HEK293T (cell line): Measurements from ENCODE around the gene APBB2.

Experiments
- CTCF ChIA-PET: fragments of 350-600 bp; formaldehyde crosslinking; extraction: SDS; loops from one replicate; lab custom pipeline; 2021; ENCODE audit warnings: antibody characterized with exemption, inconsistent platforms; lab: Yijun Ruan, JAX
- POLR2A ChIA-PET: fragments of 350-600 bp; formaldehyde crosslinking; extraction: SDS; loops from one replicate; lab custom pipeline; 2020; ENCODE audit warnings: antibody characterized with exemption, inconsistent platforms; lab: Yijun Ruan, JAX
- DNase-seq: peaks from one replicate; pipeline ENCODE4 v3.0.0; 2012; ENCODE audit warnings: mixed read lengths; ENCODE audit errors: extremely low spot score
- ARNT ChIP-seq: fragments of 450-650 bp; IDR thresholded peaks from 2 replicates; pipeline ENCODE4 v1.6.1; 2017; ENCODE audit warnings: mild to moderate bottlenecking
- BHLHE40 ChIP-seq: fragments of 450-650 bp; IDR thresholded peaks from 2 replicates; pipeline ENCODE4 v1.6.1; 2016; ENCODE audit warnings: mild to moderate bottlenecking, moderate library complexity, borderline replicate concordance
- CTBP1 ChIP-seq: fragments of 450-650 bp; IDR thresholded peaks from 2 replicates; pipeline ENCODE4 v1.6.1; 2016; ENCODE audit warnings: borderline replicate concordance
- ELF4 ChIP-seq: fragments of 450-650 bp; IDR thresholded peaks from 2 replicates; pipeline ENCODE4 v1.6.1; 2017; ENCODE audit warnings: antibody characterized with exemption
- FOXA1 ChIP-seq: fragments of 450-650 bp; IDR thresholded peaks from 2 replicates; pipeline ENCODE4 v1.6.1; 2016; ENCODE audit warnings: mild to moderate bottlenecking
- FOXK2 ChIP-seq: fragments of 450-650 bp; IDR thresholded peaks from 2 replicates; pipeline ENCODE4 v1.6.1; 2016; ENCODE audit warnings: mild to moderate bottlenecking
- FOXM1 ChIP-seq: fragments of 450-650 bp; IDR thresholded peaks from 2 replicates; pipeline ENCODE4 v1.6.1; 2017; ENCODE audit warnings: mild to moderate bottlenecking, borderline replicate concordance
- HDGF ChIP-seq: fragments of 450-650 bp; IDR thresholded peaks from 2 replicates; pipeline ENCODE4 v1.6.1; 2017; ENCODE audit warnings: antibody characterized with exemption, borderline replicate concordance
- L3MBTL2 ChIP-seq: fragments of 450-650 bp; conservative IDR thresholded peaks from 2 replicates; pipeline ENCODE4 v1.6.1; 2016; ENCODE audit warnings: mild to moderate bottlenecking
- LEF1 ChIP-seq: fragments of 450-650 bp; IDR thresholded peaks from 2 replicates; pipeline ENCODE4 v1.6.1; 2017; ENCODE audit warnings: mild to moderate bottlenecking, borderline replicate concordance
- NFRKB ChIP-seq: fragments of 450-650 bp; IDR thresholded peaks from 2 replicates; pipeline ENCODE4 v1.6.1; 2016; ENCODE audit warnings: mild to moderate bottlenecking, moderate library complexity
- PKNOX1 ChIP-seq: fragments of 450-650 bp; IDR thresholded peaks from 2 replicates; pipeline ENCODE4 v1.6.1; 2016
- SP1 ChIP-seq: fragments of 450-650 bp; IDR thresholded peaks from 2 replicates; pipeline ENCODE4 v1.6.1; 2017
- SUZ12 ChIP-seq: fragments of 450-650 bp; IDR thresholded peaks from 2 replicates; pipeline ENCODE4 v1.6.1; 2016; ENCODE audit warnings: mild to moderate bottlenecking
- TARDBP ChIP-seq: fragments of 450-650 bp; IDR thresholded peaks from 2 replicates; pipeline ENCODE4 v1.6.1; 2016
- ZNF384 ChIP-seq: fragments of 450-650 bp; IDR thresholded peaks from 2 replicates; pipeline ENCODE4 v1.6.1; 2016

APBB2 gene

GRCh38 chr4:41209187-41209586 is 5.2 kb downstream of the APBB2 start:
- no peak for TF ChIP-seq ARNT
- TF ChIP-seq PKNOX1 = peak; percentile 97
- DNase-seq = peak; percentile 30
- ChIA-PET POLR2A (no interaction called here), CTCF (interaction anchor here (1.1 kb wide), 1 partner anchor 233 kb away, joined by 3 read pairs; no protein-coding TSS in a partner anchor)

- DNase-seq = no peak
- POLR2A ChIA-PET = no interaction called here
- CTCF ChIA-PET = no interaction called here
- TF ChIP-seq LEF1 (no peak), FOXA1 (no peak), ELF4 (no peak), FOXK2 (no peak), L3MBTL2 (no peak), BHLHE40 (no peak), NFRKB (no peak), SP1 (no peak), HDGF (no peak)
Observed at GRCh38 chr4:41207291-41207831, 7.0 kb downstream of the APBB2 start.

- TF ChIP-seq LEF1 = no peak
- no peak for TF ChIP-seq BHLHE40
- no peak for TF ChIP-seq L3MBTL2
- TF ChIP-seq ELF4 = no peak
- TF ChIP-seq CTBP1 = no peak
- TF ChIP-seq TARDBP = no peak
- no peak for TF ChIP-seq ARNT
- TF ChIP-seq SP1 = no peak
- no peak for TF ChIP-seq NFRKB
- TF ChIP-seq FOXM1 = no peak
- TF ChIP-seq ZNF384 = no peak
- no peak for TF ChIP-seq FOXA1
- no peak for TF ChIP-seq FOXK2
- TF ChIP-seq PKNOX1 = no peak
- no peak for TF ChIP-seq SUZ12
- TF ChIP-seq HDGF = no peak
- ChIA-PET POLR2A (interaction anchor here (1.5 kb wide), 1 partner anchor 11 kb away, joined by 4 read pairs; no protein-coding TSS in a partner anchor), CTCF (interaction anchor here (2.8 kb wide), 1 partner anchor 8 kb away, joined by 11 read pairs; the partner anchor contains the start of gene APBB2)
- DNase-seq = no peak
Observed at GRCh38 chr4:41205854-41206460, 8.4 kb downstream of the APBB2 start.

GRCh38 chr4:41205130-41205529 is 9.2 kb downstream of the APBB2 start:
- no peak for DNase-seq
- ChIA-PET CTCF (interaction anchor here (1.1 to 2.8 kb wide), 2 partner anchors 9 to 216 kb away, joined by 5 to 11 read pairs; partner anchors contain the start of gene APBB2), POLR2A (interaction anchor here (0.7 to 2.1 kb wide), 5 partner anchors 9 to 280 kb away, joined by 3 to 6 read pairs (median 4); partner anchors contain the start of genes APBB2 and UCHL1)
- no peak for TF ChIP-seq TARDBP
- TF ChIP-seq LEF1 = no peak
- no peak for TF ChIP-seq SP1
- no peak for TF ChIP-seq BHLHE40
- TF ChIP-seq HDGF = no peak
- TF ChIP-seq ELF4 = no peak
- TF ChIP-seq FOXM1 = no peak
- TF ChIP-seq CTBP1 = no peak
- no peak for TF ChIP-seq PKNOX1
- TF ChIP-seq SUZ12 = no peak
- TF ChIP-seq L3MBTL2 = no peak
- TF ChIP-seq ARNT = no peak
- no peak for TF ChIP-seq FOXA1
- TF ChIP-seq FOXK2 = no peak
- TF ChIP-seq NFRKB = no peak
- no peak for TF ChIP-seq ZNF384

GRCh38 chr4:41204400-41204978 is 9.9 kb downstream of the APBB2 start:
- DNase-seq = no peak
- TF ChIP-seq FOXK2 (no peak), SP1 (no peak), SUZ12 (no peak), HDGF (no peak), NFRKB (no peak), TARDBP (no peak), FOXA1 (no peak), ARNT (no peak), LEF1 (no peak), BHLHE40 (no peak), CTBP1 (no peak), PKNOX1 (no peak), ELF4 (no peak), ZNF384 (no peak), FOXM1 (no peak), L3MBTL2 (no peak)
- POLR2A ChIA-PET = interaction anchor here (0.7 to 2.1 kb wide), 5 partner anchors 10 to 280 kb away, joined by 3 to 6 read pairs (median 4); partner anchors contain the start of genes APBB2 and UCHL1
- CTCF ChIA-PET = interaction anchor here (0.6 to 2.8 kb wide), 3 partner anchors 10 to 215 kb away, joined by 3 to 11 read pairs (median 5); partner anchors contain the start of gene APBB2
